Amniotic stem cell (primary cell): ENCODE data around the gene ATP1A3.
A peak's percentile ranks its signal among the peaks of the same experiment; 100 is the strongest.

Source experiments
- DNase-seq: peaks from one replicate; lab custom pipeline; 2025; lab: John Stamatoyannopoulos, UW

Gene ATP1A3

DNA sequence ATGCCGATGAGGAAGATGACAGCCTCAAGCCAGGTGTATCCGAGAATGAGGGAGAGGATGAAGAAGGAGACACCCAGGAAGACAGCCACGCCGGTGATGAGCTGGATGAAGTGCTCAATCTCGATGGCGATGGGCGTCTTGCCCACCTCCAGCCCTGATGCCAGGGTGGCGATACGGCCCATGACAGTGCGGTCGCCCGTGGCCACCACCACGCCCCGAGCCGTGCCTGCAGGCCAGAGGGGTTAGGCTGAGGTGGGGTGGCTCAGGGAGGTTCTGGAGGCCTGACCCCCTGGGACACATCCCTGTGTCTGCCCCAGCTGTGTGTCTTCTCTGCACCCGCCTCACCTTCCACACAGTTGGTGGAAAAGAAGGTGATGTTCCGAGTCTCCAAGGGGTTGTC, 9.1 kb downstream of the ATP1A3 start:
- no peak for DNase-seq

DNA sequence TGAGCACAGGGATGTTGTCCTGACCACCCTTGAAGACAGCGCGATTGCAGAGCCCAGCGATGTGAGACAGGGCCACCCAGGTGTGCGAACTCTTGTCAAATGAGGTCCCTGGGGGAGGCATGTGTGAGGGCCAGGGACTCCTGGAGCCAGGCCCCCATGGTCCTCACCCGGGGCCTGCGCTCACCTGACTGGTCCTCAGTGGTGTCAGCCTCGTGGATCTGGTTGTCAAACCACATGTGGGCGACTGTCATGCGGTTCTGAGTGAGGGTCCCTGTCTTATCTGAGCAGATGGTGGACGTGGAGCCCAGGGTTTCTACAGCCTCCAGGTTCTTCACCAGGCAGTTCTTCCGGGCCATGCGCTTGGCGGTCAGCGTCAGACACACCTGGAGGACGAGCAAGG, 12.3 kb downstream of the ATP1A3 start:
- DNase-seq: no peak

- DNase-seq: no peak
These were observed 15.6 kb downstream of the ATP1A3 start for GRCh38 chr19:41978470-41978869.

DNA sequence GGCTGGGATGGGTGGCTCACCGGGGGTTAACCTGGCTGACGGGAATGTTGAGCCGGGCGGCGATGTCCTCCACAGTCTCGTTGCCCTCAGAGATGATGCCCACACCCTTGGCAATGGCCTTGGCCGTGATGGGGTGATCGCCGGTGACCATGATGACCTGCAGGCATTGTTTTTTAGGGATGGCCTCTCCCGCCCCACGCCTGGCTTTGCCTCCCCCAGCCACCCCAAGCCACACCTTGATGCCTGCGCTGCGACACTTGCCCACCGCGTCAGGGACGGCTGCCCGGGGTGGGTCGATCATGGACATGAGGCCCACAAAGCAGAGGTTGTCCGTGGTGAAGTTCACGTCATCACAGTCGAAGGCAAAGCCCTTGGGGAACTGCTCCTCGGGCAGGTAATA, 16.1 kb downstream of the ATP1A3 start:
- DNase-seq: no peak

- DNase-seq: no peak
These were observed 19.4 kb downstream of the ATP1A3 start for GRCh38 chr19:41974652-41975051.

GRCh38 chr19:41971363-41971762, 22.7 kb downstream of the ATP1A3 start:
- no peak for DNase-seq

DNA sequence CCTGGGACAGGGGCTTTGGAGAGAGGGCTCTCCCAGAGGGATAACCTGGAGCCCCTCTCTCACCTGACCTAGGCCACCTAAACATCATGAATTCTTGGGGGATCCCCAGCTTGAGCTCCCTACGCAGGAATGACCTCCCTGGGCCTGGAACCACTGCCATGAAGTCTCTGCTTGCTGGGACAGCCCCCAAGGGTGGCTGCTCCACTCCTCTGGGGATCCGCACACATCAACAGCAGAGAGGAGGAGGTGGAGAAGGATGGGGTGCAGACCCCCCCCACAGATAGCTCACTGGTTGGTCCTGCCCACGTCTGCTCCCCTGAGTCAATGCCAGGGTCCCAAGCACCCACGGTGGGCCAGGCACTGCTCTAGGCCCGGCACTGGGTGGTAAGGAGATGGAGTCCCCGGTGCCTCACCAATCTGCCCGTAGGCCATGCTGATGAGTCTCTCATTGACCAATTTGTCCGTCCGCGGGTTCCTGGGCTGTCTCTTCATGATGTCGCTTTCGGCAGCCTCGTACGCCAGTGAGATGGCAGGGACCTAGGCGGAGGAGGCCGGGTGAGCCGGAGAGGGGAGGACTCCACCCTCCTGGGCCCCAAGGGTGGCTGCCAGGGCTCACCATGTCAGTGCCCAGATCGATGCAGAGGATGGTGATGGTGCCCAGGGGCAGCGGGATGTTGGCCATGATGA, 24.1 kb downstream of the ATP1A3 start:
- no peak for DNase-seq

DNA sequence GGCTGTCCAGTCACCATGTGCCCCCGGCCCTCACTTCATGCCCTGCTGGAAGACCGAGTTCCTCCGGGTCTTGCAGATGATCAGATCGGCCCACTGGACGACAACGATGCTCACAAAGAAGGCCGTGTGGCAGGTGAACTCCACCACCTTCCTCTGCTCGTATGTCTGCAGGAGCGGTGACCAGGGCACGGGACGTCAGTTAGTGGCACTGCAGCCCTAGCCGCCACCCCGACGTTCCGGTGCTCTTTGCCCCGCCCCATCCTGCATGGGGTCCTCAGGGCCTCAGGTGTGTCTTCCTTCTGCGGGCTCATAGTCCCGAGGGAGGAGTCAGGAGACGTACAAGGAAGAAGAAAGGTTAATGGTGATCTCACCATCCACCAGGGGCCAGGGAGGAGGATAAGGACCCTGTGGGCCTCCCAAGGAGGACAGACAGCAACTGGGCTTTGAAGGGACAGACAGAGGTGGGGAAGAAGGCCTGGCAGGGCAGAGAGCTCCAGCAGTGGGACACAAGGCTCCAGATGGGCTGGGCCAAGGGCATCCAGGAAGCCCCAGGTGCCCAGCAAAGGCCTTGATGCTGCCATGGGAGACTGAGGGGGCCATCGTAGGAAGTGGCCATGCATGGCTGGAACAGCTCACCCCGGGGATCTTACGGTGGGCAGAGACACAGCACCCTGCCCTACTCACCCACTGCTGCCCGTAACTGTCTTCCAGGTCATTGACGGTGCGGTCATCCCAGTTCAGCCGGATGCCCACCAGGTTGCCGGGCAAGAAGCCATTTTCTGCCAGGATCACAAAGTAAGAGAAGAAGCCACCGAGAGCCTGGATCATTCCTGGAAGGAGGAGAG, 25.1 kb downstream of the ATP1A3 start:
- no peak for DNase-seq

- DNase-seq: no peak
These were observed 26.8 kb downstream of the ATP1A3 start for GRCh38 chr19:41967054-41967783.

GRCh38 chr19:41965106-41965505, 28.9 kb downstream of the ATP1A3 start:
- no peak for DNase-seq

GRCh38 chr19:41960973-41961372, 33.1 kb downstream of the ATP1A3 start:
- DNase-seq: no peak

- DNase-seq: peak; percentile 82
These were observed 34.7 kb downstream of the ATP1A3 start, which contains the start of gene RABAC1 for GRCh38 chr19:41959056-41960053. Gene RABAC1, minus strand, starts transcription at chr19:41959321. Its CDS starts 29 bp downstream, at chr19:41959292.

DNA sequence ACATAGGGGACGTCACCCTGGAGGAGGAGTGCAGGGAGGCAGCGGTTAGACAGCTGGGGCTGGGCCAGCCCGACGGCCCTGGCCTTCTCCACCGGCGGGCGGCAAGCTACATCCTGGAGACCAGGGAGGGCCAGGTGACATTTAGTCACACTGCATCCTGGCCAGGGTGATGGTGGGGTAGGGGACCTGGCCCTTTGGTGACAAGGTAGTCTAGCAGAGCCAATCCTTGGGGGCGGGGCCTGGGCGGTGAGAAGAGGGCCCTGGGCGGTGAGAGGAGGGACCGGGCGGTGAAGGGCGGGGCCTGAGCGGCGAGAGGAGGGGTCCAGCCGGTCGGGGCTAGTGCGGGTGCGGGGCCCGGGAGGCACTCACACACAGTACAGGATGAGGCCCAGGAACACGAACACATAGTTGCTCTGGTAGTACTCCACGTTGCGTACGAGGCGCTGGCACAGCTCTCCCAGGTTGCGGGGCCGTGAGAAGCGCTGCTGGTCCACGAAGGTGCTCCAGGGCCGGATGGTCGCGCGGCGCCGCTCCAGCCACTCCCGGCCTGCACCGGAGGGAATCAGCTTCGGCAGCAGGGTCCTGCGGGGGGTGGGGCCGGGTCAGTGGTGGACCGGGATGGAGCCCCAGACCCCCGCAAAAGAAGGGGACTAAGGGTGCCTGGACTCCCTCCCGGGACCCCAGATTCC, 35.5 kb downstream of the ATP1A3 start:
- DNase-seq: peak; percentile 81

- peak; percentile 80 for DNase-seq
These were observed 36.1 kb downstream of the ATP1A3 start for GRCh38 chr19:41957838-41958366.

- DNase-seq: no peak
These were observed 36.7 kb downstream of the ATP1A3 start for GRCh38 chr19:41957161-41957837.

GRCh38 chr19:41956621-41957020, 37.4 kb downstream of the ATP1A3 start:
- DNase-seq: no peak

DNA sequence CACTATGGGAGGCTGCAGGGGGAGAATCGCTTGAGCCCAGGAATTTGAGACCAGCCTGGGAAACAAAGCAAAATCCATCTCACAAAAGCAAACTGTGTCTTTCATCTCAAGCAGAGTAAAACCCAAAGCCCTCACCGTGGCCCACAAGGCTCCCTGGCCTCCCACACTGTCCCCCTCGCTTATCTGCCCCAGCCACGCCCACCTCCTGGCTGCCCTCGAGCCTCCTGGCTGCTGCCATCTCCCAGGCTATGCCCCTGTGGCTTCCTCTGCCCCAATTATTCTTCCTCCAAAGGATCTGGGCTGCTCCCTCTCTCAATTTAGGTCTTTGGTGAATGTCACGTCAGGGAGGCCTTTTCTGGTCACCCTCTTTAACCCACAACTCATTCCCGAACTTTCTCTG, 38.5 kb downstream of the ATP1A3 start:
- no peak for DNase-seq

DNA sequence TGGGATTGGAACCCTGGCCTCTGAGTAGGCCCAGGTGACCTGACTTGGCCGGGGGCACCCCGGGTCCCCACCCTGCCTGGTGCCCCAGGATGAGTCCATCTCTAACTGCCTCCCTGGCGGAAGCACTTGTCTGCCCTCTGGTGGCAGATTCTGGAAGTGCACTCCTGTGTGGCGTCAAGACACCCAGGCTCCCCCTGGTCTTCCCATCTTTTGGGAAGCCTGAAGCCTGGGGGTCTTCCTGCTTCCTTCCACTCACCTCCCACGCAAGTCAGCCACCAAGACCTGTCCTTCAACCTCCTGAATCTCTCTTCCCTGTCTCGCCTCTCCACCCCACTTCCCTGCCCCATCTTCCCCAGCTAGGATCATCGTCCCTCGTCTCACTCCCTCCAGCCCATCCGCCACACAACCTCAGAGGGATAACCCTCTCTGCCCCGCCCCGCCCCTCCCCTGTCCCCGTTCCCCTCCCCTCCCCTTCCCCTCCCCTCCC, 42.3 kb downstream of the ATP1A3 start:
- DNase-seq: no peak

GRCh38 chr19:41947091-41947490, 46.9 kb downstream of the ATP1A3 start:
- no peak for DNase-seq
